ENCODE data around the gene LRIT2.
"Not testable (repeated sequence)": the region's sequence is repeated elsewhere in the genome, so short reads cannot be mapped to it uniquely, and the experiment has no call there.

DNA sequence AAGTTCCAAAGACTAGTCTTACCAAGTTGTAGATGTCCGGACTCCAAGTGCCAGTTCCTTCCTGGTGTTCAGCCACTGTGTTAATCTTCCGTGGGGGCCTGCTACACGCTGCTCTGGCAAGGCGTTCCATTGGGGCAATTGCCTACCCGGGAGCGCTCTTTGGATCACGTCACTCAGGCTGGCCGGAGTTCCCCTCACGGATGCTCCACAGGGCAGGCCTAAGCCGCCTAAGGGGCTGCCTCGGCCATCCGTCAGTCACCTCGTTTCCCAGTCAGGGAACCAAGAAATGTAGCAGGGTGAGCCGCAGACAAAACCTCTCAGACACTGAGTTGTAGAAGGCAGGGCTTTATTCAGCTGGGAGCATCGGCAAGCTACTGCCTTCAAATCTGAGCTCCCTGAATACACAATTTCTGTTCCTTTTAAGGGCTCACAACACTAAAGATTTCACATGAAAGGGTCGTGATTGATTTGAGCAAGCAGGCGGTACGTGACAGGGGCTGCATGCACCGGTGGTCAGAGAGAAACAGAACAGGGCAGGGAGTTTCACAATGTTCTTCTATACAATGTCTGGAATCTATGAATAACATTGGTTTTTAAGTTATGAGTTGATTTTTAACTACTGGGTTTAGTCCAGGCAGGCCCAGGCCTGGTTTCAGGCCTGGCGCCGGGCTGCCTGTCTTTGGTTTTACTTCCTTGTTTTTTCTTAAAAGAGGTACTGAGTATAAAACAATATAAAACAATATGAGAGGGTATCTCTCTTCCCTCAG, 53.5 kb downstream of the LRIT2 start:
- TF ChIP-seq, protein P1, sequence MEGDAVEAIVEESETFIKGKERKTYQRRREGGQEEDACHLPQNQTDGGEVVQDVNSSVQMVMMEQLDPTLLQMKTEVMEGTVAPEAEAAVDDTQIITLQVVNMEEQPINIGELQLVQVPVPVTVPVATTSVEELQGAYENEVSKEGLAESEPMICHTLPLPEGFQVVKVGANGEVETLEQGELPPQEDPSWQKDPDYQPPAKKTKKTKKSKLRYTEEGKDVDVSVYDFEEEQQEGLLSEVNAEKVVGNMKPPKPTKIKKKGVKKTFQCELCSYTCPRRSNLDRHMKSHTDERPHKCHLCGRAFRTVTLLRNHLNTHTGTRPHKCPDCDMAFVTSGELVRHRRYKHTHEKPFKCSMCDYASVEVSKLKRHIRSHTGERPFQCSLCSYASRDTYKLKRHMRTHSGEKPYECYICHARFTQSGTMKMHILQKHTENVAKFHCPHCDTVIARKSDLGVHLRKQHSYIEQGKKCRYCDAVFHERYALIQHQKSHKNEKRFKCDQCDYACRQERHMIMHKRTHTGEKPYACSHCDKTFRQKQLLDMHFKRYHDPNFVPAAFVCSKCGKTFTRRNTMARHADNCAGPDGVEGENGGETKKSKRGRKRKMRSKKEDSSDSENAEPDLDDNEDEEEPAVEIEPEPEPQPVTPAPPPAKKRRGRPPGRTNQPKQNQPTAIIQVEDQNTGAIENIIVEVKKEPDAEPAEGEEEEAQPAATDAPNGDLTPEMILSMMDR (IDR thresholded peaks at IDR 0.05; ENCODE audit: poor library complexity), result not testable (repeated sequence)
- TF ChIP-seq EZH2 (IDR thresholded peaks at IDR 0.05; ENCODE audit: borderline replicate concordance), result not testable (repeated sequence)
